Measurements from ENCODE around the gene MRPL33. TPM values are rescaled to one million over a fixed set of nuclear protein-coding genes. Genes with fewer than 3 reads are reported as not detected.

Gene MRPL33
- polyA plus RNA-seq, 3 donors = 132 to 153 (median 152) TPM

- DNase-seq = no peak
These were observed 33.7 kb downstream of the MRPL33 start for GRCh38 chr2:27805180-27805579.

GRCh38 chr2:27806311-27807059, 35.0 kb downstream of the MRPL33 start:
- peak; percentile 28 for DNase-seq

- no peak for DNase-seq
These were observed 36.0 kb downstream of the MRPL33 start for GRCh38 chr2:27807476-27807875.

- DNase-seq = no peak
These were observed 36.9 kb downstream of the MRPL33 start for GRCh38 chr2:27808418-27808817.

GRCh38 chr2:27808984-27809383, 37.5 kb downstream of the MRPL33 start:
- DNase-seq = no peak

- DNase-seq = no peak
These were observed 38.3 kb downstream of the MRPL33 start for GRCh38 chr2:27809761-27810241.

- DNase-seq = no peak
These were observed 38.9 kb downstream of the MRPL33 start for GRCh38 chr2:27810455-27810854.

- DNase-seq = no peak
These were observed 40.2 kb downstream of the MRPL33 start for GRCh38 chr2:27811768-27812167.

- DNase-seq = no peak
These were observed 43.2 kb downstream of the MRPL33 start for GRCh38 chr2:27814758-27815157.

- no peak for DNase-seq
These were observed 44.4 kb downstream of the MRPL33 start for GRCh38 chr2:27815860-27816438.

- no peak for DNase-seq
These were observed 50.5 kb downstream of the MRPL33 start for GRCh38 chr2:27822049-27822448.

- DNase-seq = no peak
These were observed 51.6 kb downstream of the MRPL33 start for GRCh38 chr2:27823135-27823534.

- DNase-seq = no peak
These were observed 52.0 kb downstream of the MRPL33 start for GRCh38 chr2:27823569-27823968.

- DNase-seq = no peak
These were observed 52.9 kb downstream of the MRPL33 start for GRCh38 chr2:27824401-27824800.

- DNase-seq = no peak
These were observed 56.8 kb downstream of the MRPL33 start for GRCh38 chr2:27828305-27828704.

Other genes with a start within 250 kb of the MRPL33 start
- gene ZNF512, start 188.7 kb upstream of the MRPL33 start, polyA plus RNA-seq (ENCODE audit: insufficient read length in 3 of 3) = 10 to 100 TPM; 72.1 to 84.9 (median 75.1) TPM
- gene CCDC121, start 142.7 kb upstream of the MRPL33 start, polyA plus RNA-seq (ENCODE audit: insufficient read length in 3 of 3) = 10 to 100 TPM; 10.5 to 12.1 (median 11.4) TPM
- 10 to 100 TPM; 57.3 to 60.6 (median 57.4) TPM for gene GPN1, start 142.7 kb upstream of the MRPL33 start, polyA plus RNA-seq (ENCODE audit: insufficient read length in 3 of 3)
- gene SUPT7L, start 108.1 kb upstream of the MRPL33 start, polyA plus RNA-seq (ENCODE audit: insufficient read length in 3 of 3) = 10 to 100 TPM; 57.2 to 68.9 (median 65.8) TPM
- 10 to 100 TPM; 32.1 to 40.6 (median 33.8) TPM for gene SLC4A1AP, start 107.8 kb upstream of the MRPL33 start, polyA plus RNA-seq (ENCODE audit: insufficient read length in 3 of 3)
- 10 to 100 TPM in 1 of 3 donors, 1 to 10 TPM in 2; 7.4 to 10.1 (median 8.4) TPM for gene RBKS, start 118.7 kb downstream of the MRPL33 start, polyA plus RNA-seq (ENCODE audit: insufficient read length in 3 of 3)
- gene BABAM2, start 119.0 kb downstream of the MRPL33 start, polyA plus RNA-seq (ENCODE audit: insufficient read length in 3 of 3) = 10 to 100 TPM; 49.0 to 54.2 (median 52.6) TPM

Data from renal pelvis (tissue), 4 donors.